OCI-LY3 (cell line): ENCODE results near the gene NRG3.

Experiments used
- H2AFZ ChIP-seq: fragments of 200-600, 300-600 bp; shearing (Covaris generic); 2 replicates; pipeline ENCODE4 v1.6.0; 2014; ENCODE audit warnings: antibody characterized with exemption, low read depth, low read length
- H3K27ac ChIP-seq: fragments of 200-600, 300-600 bp; sonication (generic); 2 replicates; pipeline ENCODE4 v1.5.1; 2014; ENCODE audit warnings: mild to moderate bottlenecking, low read length, moderate library complexity, mixed read lengths
- H3K27me3 ChIP-seq: fragments of 200-600, 300-600 bp; sonication (generic); 2 replicates; pipeline ENCODE4 v1.6.1; 2014; ENCODE audit warnings: low read depth, low read length, mixed read lengths
- H3K36me3 ChIP-seq: fragments of 200-600, 300-600 bp; sonication (generic); replicated peaks from 2 replicates; pipeline ENCODE3; 2014; ENCODE audit warnings: low read depth, low read length, mixed read lengths
- H3K4me1 ChIP-seq: fragments of 300-600, 200-600 bp; sonication (generic); 2 replicates; pipeline ENCODE4 v1.6.1; 2014; ENCODE audit warnings: low read length, mixed read lengths
- H3K4me2 ChIP-seq: fragments of 200-600, 300-600 bp; sonication (generic); 2 replicates; pipeline ENCODE4 v1.6.1; 2014; ENCODE audit warnings: low read length, mixed read lengths
- H3K4me3 ChIP-seq: fragments of 300-600, 200-600 bp; sonication (generic); 2 replicates; pipeline ENCODE4 v1.5.1; 2014; ENCODE audit warnings: antibody characterized with exemption, mild to moderate bottlenecking, low read length, moderate library complexity
- H3K79me2 ChIP-seq: fragments of 300-600, 200-600 bp; shearing (Covaris generic); 2 replicates; pipeline ENCODE4 v1.6.1; 2014; ENCODE audit warnings: mild to moderate bottlenecking, low read length, mixed read lengths
- H3K9ac ChIP-seq: fragments of 300-600, 200-600 bp; shearing (Covaris generic); 2 replicates; pipeline ENCODE4 v1.6.0; 2014; ENCODE audit warnings: mild to moderate bottlenecking, low read length, moderate library complexity
- H3K9me3 ChIP-seq: fragments of 200-600, 300-600 bp; shearing (Covaris generic); 2 replicates; pipeline ENCODE4 v1.6.1; 2014; ENCODE audit warnings: low read length, mixed read lengths; ENCODE audit not compliant: insufficient read depth
- H4K20me1 ChIP-seq: fragments of 200-600, 300-600 bp; sonication (generic); 2 replicates; pipeline ENCODE4 v1.6.1; 2016; ENCODE audit warnings: low read length, mixed read lengths; ENCODE audit not compliant: insufficient read depth
- EZH2phosphoT487 ChIP-seq: fragments of 200-600 bp; shearing (Covaris generic); IDR thresholded peaks from 2 replicates; pipeline ENCODE4 v1.6.1; 2018; ENCODE audit warnings: antibody characterized with exemption, mixed run types, low read depth
- TF ChIP-seq, protein P1 (sequence below): fragments of 200-600, 300-600 bp; sonication (generic); IDR thresholded peaks from 2 replicates; pipeline ENCODE4 v1.5.1; 2014; ENCODE audit warnings: antibody characterized with exemption, low read length, low read depth

NRG3 gene

DNA sequence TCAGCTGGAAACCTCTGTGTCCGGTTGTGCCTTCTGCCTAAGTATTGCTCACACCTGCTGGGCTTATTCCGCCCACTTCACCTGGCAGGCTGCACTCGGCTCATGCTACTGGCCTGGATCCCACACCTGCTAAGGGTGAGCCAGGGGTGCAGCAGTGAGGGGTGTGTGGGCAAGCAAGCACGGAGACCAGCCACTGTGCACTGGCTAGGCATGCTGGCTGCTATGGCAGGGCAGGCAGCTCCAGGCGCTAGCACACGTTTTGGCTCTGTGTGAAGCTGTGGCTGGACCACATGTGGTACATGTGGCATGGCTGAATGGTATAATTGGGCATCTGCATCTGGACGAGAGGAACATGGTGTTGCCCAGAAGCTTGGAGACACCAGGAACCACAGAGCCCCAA lies 940.7 kb downstream of the NRG3 start:
- no peak for TF ChIP-seq EZH2phosphoT487
- TF ChIP-seq, protein P1, sequence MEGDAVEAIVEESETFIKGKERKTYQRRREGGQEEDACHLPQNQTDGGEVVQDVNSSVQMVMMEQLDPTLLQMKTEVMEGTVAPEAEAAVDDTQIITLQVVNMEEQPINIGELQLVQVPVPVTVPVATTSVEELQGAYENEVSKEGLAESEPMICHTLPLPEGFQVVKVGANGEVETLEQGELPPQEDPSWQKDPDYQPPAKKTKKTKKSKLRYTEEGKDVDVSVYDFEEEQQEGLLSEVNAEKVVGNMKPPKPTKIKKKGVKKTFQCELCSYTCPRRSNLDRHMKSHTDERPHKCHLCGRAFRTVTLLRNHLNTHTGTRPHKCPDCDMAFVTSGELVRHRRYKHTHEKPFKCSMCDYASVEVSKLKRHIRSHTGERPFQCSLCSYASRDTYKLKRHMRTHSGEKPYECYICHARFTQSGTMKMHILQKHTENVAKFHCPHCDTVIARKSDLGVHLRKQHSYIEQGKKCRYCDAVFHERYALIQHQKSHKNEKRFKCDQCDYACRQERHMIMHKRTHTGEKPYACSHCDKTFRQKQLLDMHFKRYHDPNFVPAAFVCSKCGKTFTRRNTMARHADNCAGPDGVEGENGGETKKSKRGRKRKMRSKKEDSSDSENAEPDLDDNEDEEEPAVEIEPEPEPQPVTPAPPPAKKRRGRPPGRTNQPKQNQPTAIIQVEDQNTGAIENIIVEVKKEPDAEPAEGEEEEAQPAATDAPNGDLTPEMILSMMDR: no peak
- no peaks in the 10 kb centered on the region for H3K9me3 ChIP-seq

GRCh38 chr10:82817676-82818422 lies 942.9 kb downstream of the NRG3 start:
- Histone ChIP-seq H2AFZ (no peak overlapping the region), H3K9me3 (no peaks in the 10 kb centered on the region), H3K79me2 (no peaks in the 10 kb centered on the region), H3K36me3 (no peaks in the 10 kb centered on the region), H3K27ac (no peak overlapping the region), H3K4me2 (no peak overlapping the region), H3K9ac (no peak overlapping the region), H3K27me3 (no peaks in the 10 kb centered on the region), H3K4me1 (no peaks in the 10 kb centered on the region), H4K20me1 (no peaks in the 10 kb centered on the region), H3K4me3 (no peak overlapping the region)
- TF ChIP-seq, protein P1: no peak
- TF ChIP-seq EZH2phosphoT487: no peak

More for the DNA sequence above, 940.7 kb downstream of the NRG3 start:
- no peak overlapping the region for H3K27ac ChIP-seq
- no peak overlapping the region for H2AFZ ChIP-seq
- H3K4me3 ChIP-seq: no peak overlapping the region
- H4K20me1 ChIP-seq: no peaks in the 10 kb centered on the region
- H3K27me3 ChIP-seq: no peaks in the 10 kb centered on the region
- H3K4me2 ChIP-seq: no peak overlapping the region
- no peaks in the 10 kb centered on the region for H3K79me2 ChIP-seq
- H3K9ac ChIP-seq: no peak overlapping the region
- no peaks in the 10 kb centered on the region for H3K4me1 ChIP-seq
- H3K36me3 ChIP-seq: no peaks in the 10 kb centered on the region

GRCh38 chr10:82821043-82821442 lies 946.0 kb downstream of the NRG3 start:
- Histone ChIP-seq H3K79me2 (no peaks in the 10 kb centered on the region), H3K27me3 (no peaks in the 10 kb centered on the region), H3K9ac (no peak overlapping the region), H3K4me1 (no peaks in the 10 kb centered on the region), H4K20me1 (no peaks in the 10 kb centered on the region), H3K9me3 (no peaks in the 10 kb centered on the region), H3K36me3 (no peaks in the 10 kb centered on the region), H3K4me2 (no peak overlapping the region), H3K27ac (no peak overlapping the region), H2AFZ (no peak overlapping the region), H3K4me3 (no peak overlapping the region)
- no peak for TF ChIP-seq EZH2phosphoT487
- TF ChIP-seq, protein P1: no peak

DNA sequence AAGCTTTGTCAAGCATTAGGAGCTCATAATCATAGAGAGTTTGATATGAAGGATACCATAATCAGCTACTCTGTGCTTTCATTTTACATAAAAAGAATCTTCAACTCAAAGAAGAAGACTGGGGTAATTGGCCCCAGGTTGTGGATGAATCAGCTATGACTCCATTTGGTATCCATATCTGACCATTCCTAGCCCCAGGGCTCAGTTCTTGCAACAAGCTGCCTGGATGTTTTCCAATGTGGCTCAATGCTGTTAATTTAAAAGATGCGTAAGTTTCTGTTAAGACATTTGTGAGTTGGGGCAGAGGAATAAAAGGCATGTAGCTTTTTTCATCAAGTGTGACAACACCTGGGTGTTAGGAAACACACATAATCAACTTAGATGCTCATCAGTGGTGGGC lies 951.1 kb downstream of the NRG3 start:
- Histone ChIP-seq H3K79me2 (no peaks in the 10 kb centered on the region), H3K4me1 (peaks cover 9% of the 10 kb centered on the region), H3K27me3 (no peaks in the 10 kb centered on the region), H3K36me3 (no peaks in the 10 kb centered on the region), H4K20me1 (no peaks in the 10 kb centered on the region), H3K4me3 (no peak overlapping the region), H3K9me3 (no peaks in the 10 kb centered on the region), H3K9ac (no peak overlapping the region), H2AFZ (no peak overlapping the region), H3K27ac (no peak overlapping the region), H3K4me2 (no peak overlapping the region)
- TF ChIP-seq, protein P1: no peak
- no peak for TF ChIP-seq EZH2phosphoT487
